Neural crest cell (in vitro differentiated cells): ENCODE measurements around the gene CTTN. TPM values are rescaled to one million over a fixed set of nuclear protein-coding genes. Genes with fewer than 3 reads are reported as not detected.

Experiments
- DNase-seq: peaks from one replicate; pipeline ENCODE4 v3.0.0; 2021; ENCODE audit warnings: low read depth, mixed read lengths, low spot score
- H3K27ac Mint-ChIP-seq: one replicate; pipeline ENCODE4 v1.8.0; 2021; ENCODE audit warnings: mild to moderate bottlenecking, mixed read lengths; ENCODE audit not compliant: unreplicated experiment
- H3K27me3 Mint-ChIP-seq: 2 replicates; pipeline ENCODE4 v1.8.0; 2021; ENCODE audit warnings: low read depth, mild to moderate bottlenecking, mixed read lengths
- H3K36me3 Mint-ChIP-seq: 2 replicates; pipeline ENCODE4 v1.8.0; 2021; ENCODE audit warnings: low read depth, mild to moderate bottlenecking, mixed read lengths
- H3K4me1 Mint-ChIP-seq: 2 replicates; pipeline ENCODE4 v1.8.0; 2021; ENCODE audit warnings: mixed read lengths
- H3K4me3 Mint-ChIP-seq: one replicate; pipeline ENCODE4 v1.8.0; 2021; ENCODE audit warnings: mild to moderate bottlenecking, mixed read lengths
- H3K9me3 Mint-ChIP-seq: 2 replicates; pipeline ENCODE4 v1.8.0; 2021; ENCODE audit warnings: mixed read lengths
- total RNA-seq: library from RNA; stranded (reverse); gene quantifications from 2 replicates; pipeline ENCODE4 v1.2.1, GENCODE V29; 2021
- TF ChIP-seq, protein P1 (sequence below): fragments of 200-600 bp; sonication (generic); conservative IDR thresholded peaks from 2 replicates; pipeline ENCODE4 v1.5.0; 2021; ENCODE audit warnings: antibody characterized with exemption, mild to moderate bottlenecking

The CTTN gene
- total RNA-seq, 1 donor from 2014 or later, result 146 TPM

GRCh38 chr11:70409871-70410270 lies 11.5 kb downstream of the CTTN start:
- TF ChIP-seq, protein P1, sequence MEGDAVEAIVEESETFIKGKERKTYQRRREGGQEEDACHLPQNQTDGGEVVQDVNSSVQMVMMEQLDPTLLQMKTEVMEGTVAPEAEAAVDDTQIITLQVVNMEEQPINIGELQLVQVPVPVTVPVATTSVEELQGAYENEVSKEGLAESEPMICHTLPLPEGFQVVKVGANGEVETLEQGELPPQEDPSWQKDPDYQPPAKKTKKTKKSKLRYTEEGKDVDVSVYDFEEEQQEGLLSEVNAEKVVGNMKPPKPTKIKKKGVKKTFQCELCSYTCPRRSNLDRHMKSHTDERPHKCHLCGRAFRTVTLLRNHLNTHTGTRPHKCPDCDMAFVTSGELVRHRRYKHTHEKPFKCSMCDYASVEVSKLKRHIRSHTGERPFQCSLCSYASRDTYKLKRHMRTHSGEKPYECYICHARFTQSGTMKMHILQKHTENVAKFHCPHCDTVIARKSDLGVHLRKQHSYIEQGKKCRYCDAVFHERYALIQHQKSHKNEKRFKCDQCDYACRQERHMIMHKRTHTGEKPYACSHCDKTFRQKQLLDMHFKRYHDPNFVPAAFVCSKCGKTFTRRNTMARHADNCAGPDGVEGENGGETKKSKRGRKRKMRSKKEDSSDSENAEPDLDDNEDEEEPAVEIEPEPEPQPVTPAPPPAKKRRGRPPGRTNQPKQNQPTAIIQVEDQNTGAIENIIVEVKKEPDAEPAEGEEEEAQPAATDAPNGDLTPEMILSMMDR, result no peak
- H3K36me3 Mint-ChIP-seq, result peaks cover 13% of the 10 kb centered on the region
- no peaks in the 10 kb centered on the region for H3K9me3 Mint-ChIP-seq
- H3K4me1 Mint-ChIP-seq, result no peaks in the 10 kb centered on the region
- no peak for DNase-seq
- H3K27ac Mint-ChIP-seq, result no peak overlapping the region
- no peak overlapping the region for H3K4me3 Mint-ChIP-seq
- H3K27me3 Mint-ChIP-seq, result no peaks in the 10 kb centered on the region

GRCh38 chr11:70410276-70411205 lies 12.2 kb downstream of the CTTN start:
- H3K4me1 Mint-ChIP-seq, result no peaks in the 10 kb centered on the region
- H3K4me3 Mint-ChIP-seq, result no peak overlapping the region
- peaks cover 16% of the 10 kb centered on the region for H3K36me3 Mint-ChIP-seq
- no peaks in the 10 kb centered on the region for H3K9me3 Mint-ChIP-seq
- no peak overlapping the region for H3K27ac Mint-ChIP-seq
- TF ChIP-seq, protein P1, result no peak
- no peak for DNase-seq
- H3K27me3 Mint-ChIP-seq, result no peaks in the 10 kb centered on the region

- H3K9me3 Mint-ChIP-seq, result no peaks in the 10 kb centered on the region
- no peaks in the 10 kb centered on the region for H3K27me3 Mint-ChIP-seq
- TF ChIP-seq, protein P1, result no peak
- no peaks in the 10 kb centered on the region for H3K4me1 Mint-ChIP-seq
- no peak overlapping the region for H3K27ac Mint-ChIP-seq
- no peak overlapping the region for H3K4me3 Mint-ChIP-seq
- no peak for DNase-seq
- H3K36me3 Mint-ChIP-seq, result peaks cover 19% of the 10 kb centered on the region
Measured at GRCh38 chr11:70411713-70412452, 13.6 kb downstream of the CTTN start.

GRCh38 chr11:70413151-70413550 lies 14.8 kb downstream of the CTTN start:
- no peaks in the 10 kb centered on the region for H3K27me3 Mint-ChIP-seq
- H3K36me3 Mint-ChIP-seq, result peaks cover 19% of the 10 kb centered on the region
- TF ChIP-seq, protein P1, result no peak
- no peak overlapping the region for H3K4me3 Mint-ChIP-seq
- DNase-seq, result no peak
- no peaks in the 10 kb centered on the region for H3K9me3 Mint-ChIP-seq
- no peak overlapping the region for H3K27ac Mint-ChIP-seq
- H3K4me1 Mint-ChIP-seq, result no peaks in the 10 kb centered on the region

- Mint-ChIP-seq H3K9me3 (no peaks in the 10 kb centered on the region), H3K36me3 (peaks cover 16% of the 10 kb centered on the region), H3K27me3 (no peaks in the 10 kb centered on the region), H3K4me3 (no peak overlapping the region), H3K4me1 (no peaks in the 10 kb centered on the region), H3K27ac (no peak overlapping the region)
- DNase-seq, result no peak
- TF ChIP-seq, protein P1, result no peak
Measured at GRCh38 chr11:70414341-70415100, 16.2 kb downstream of the CTTN start.
